LNCaP clone FGC (cell line): ENCODE measurements around the gene GTPBP3.

Experiments used
- DNase-seq: peaks from one replicate; pipeline ENCODE4 v3.0.0-alpha.2; 2011; ENCODE audit warnings: low read depth
- H3K4me3 ChIP-seq: 2 replicates; pipeline ENCODE4 v1.5.1; 2011; ENCODE audit warnings: mild to moderate bottlenecking, low read depth, low read length, control low read depth
- CTCF ChIP-seq: IDR thresholded peaks from 2 replicates; pipeline ENCODE4 v1.5.1; 2012; ENCODE audit warnings: mild to moderate bottlenecking; ENCODE audit not compliant: control insufficient read depth, insufficient read depth; ENCODE audit errors: extremely low read depth

GTPBP3 gene

GRCh38 chr19:17329366-17330261 is 7.7 kb upstream of the GTPBP3 start:
- H3K4me3 ChIP-seq: no peak overlapping the region
- TF ChIP-seq CTCF: no peak
- DNase-seq: no peak

GRCh38 chr19:17330262-17331044 is 6.9 kb upstream of the GTPBP3 start:
- no peak for TF ChIP-seq CTCF
- DNase-seq: no peak
- H3K4me3 ChIP-seq: no peak overlapping the region

GRCh38 chr19:17331045-17331558 is 6.3 kb upstream of the GTPBP3 start:
- DNase-seq: no peak
- H3K4me3 ChIP-seq: no peak overlapping the region
- no peak for TF ChIP-seq CTCF

GRCh38 chr19:17332360-17332676 is 5.0 kb upstream of the GTPBP3 start:
- H3K4me3 ChIP-seq: no peak overlapping the region
- TF ChIP-seq CTCF: no peak
- no peak for DNase-seq

GRCh38 chr19:17332677-17333581 is 4.4 kb upstream of the GTPBP3 start:
- peak; percentile 63 for DNase-seq
- H3K4me3 ChIP-seq: no peak overlapping the region

More at GRCh38 chr19:17332677-17333581, 4.4 kb upstream of the GTPBP3 start:
- no peak for TF ChIP-seq CTCF
